Activated T-cell treated with anti-CD3 and anti-CD28 coated beads for 4 hours (primary cell): Measurements from ENCODE around the gene KTN1.

Experiments
- DNase-seq: peaks from one replicate; pipeline ENCODE4 v3.0.0-alpha.2; 2020

The KTN1 gene

GRCh38 chr14:55610713-55611370, 30.8 kb downstream of the KTN1 start:
- no peak for DNase-seq

GRCh38 chr14:55611859-55612258, 31.9 kb downstream of the KTN1 start:
- DNase-seq = no peak

GRCh38 chr14:55614304-55614703, 34.3 kb downstream of the KTN1 start:
- DNase-seq = no peak

GRCh38 chr14:55620277-55620676, 40.3 kb downstream of the KTN1 start:
- DNase-seq = no peak

GRCh38 chr14:55620981-55621380, 41.0 kb downstream of the KTN1 start:
- no peak for DNase-seq

GRCh38 chr14:55621391-55621790, 41.4 kb downstream of the KTN1 start:
- no peak for DNase-seq

- no peak for DNase-seq
Measured at GRCh38 chr14:55624913-55625312, 44.9 kb downstream of the KTN1 start.

GRCh38 chr14:55625481-55625880, 45.5 kb downstream of the KTN1 start:
- DNase-seq = no peak

GRCh38 chr14:55626131-55626530, 46.1 kb downstream of the KTN1 start:
- DNase-seq = no peak

- DNase-seq = no peak
Measured at GRCh38 chr14:55628426-55628825, 48.4 kb downstream of the KTN1 start.

- DNase-seq = no peak
Measured at GRCh38 chr14:55638665-55639064, 58.7 kb downstream of the KTN1 start.

- no peak for DNase-seq
Measured at GRCh38 chr14:55641290-55641689, 61.3 kb downstream of the KTN1 start.

GRCh38 chr14:55641954-55642353, 61.9 kb downstream of the KTN1 start:
- DNase-seq = no peak

- no peak for DNase-seq
Measured at GRCh38 chr14:55645145-55645544, 65.1 kb downstream of the KTN1 start.

GRCh38 chr14:55645845-55646832, 66.1 kb downstream of the KTN1 start:
- no peak for DNase-seq

GRCh38 chr14:55650992-55651391, 71.0 kb downstream of the KTN1 start:
- DNase-seq = no peak

- no peak for DNase-seq
Measured at GRCh38 chr14:55654243-55654642, 74.2 kb downstream of the KTN1 start.

GRCh38 chr14:55661029-55661428, 81.0 kb downstream of the KTN1 start:
- no peak for DNase-seq

GRCh38 chr14:55662752-55663151, 82.7 kb downstream of the KTN1 start:
- DNase-seq = no peak

- no peak for DNase-seq
Measured at GRCh38 chr14:55665067-55665675, 85.2 kb downstream of the KTN1 start.

GRCh38 chr14:55667801-55668200, 87.8 kb downstream of the KTN1 start:
- no peak for DNase-seq

GRCh38 chr14:55671641-55672040, 91.6 kb downstream of the KTN1 start:
- no peak for DNase-seq

- DNase-seq = no peak
Measured at GRCh38 chr14:55673048-55673447, 93.0 kb downstream of the KTN1 start.

GRCh38 chr14:55681096-55681495, 101.1 kb downstream of the KTN1 start:
- no peak for DNase-seq
